WERI-Rb-1 (cell line): ENCODE measurements around the gene CFAP43.

Experiments used
- DNase-seq: peaks from one replicate; pipeline ENCODE4 v3.0.0-alpha.2; 2020
- H3K27ac ChIP-seq: fragments of 250-450 bp; sonication (Bioruptor Pico); 2 replicates; pipeline ENCODE4 v1.5.1; 2020; ENCODE audit warnings: mild to moderate bottlenecking, moderate library complexity
- H3K27me3 ChIP-seq: fragments of 250-450 bp; sonication (Bioruptor Pico); 2 replicates; pipeline ENCODE4 v1.5.1; 2021; ENCODE audit warnings: mild to moderate bottlenecking, low read depth, moderate library complexity; ENCODE audit not compliant: insufficient read depth, severe bottlenecking
- H3K36me3 ChIP-seq: fragments of 250-450 bp; sonication (Bioruptor Pico); 2 replicates; pipeline ENCODE4 v1.5.1; 2020; ENCODE audit warnings: mild to moderate bottlenecking, moderate library complexity
- H3K4me3 ChIP-seq: 2 replicates; pipeline ENCODE4 v1.5.1; 2011; ENCODE audit warnings: low read depth, mild to moderate bottlenecking, control low read depth, low read length
- H3K9me3 ChIP-seq: fragments of 250-450 bp; sonication (Bioruptor Pico); 2 replicates; pipeline ENCODE4 v1.5.1; 2021; ENCODE audit warnings: mild to moderate bottlenecking, moderate library complexity; ENCODE audit not compliant: severe bottlenecking
- CTCF ChIP-seq: IDR thresholded peaks from 2 replicates; pipeline ENCODE4 v1.5.1; 2011; ENCODE audit warnings: low read depth, mild to moderate bottlenecking, control low read depth, inconsistent platforms, low read length

Gene CFAP43

GRCh38 chr10:104117839-104118323, 114.3 kb downstream of the CFAP43 start:
- no peak overlapping the region for H3K4me3 ChIP-seq
- H3K27me3 ChIP-seq: no peaks in the 10 kb centered on the region
- no peaks in the 10 kb centered on the region for H3K36me3 ChIP-seq
- no peak for DNase-seq
- H3K9me3 ChIP-seq: no peaks in the 10 kb centered on the region
- H3K27ac ChIP-seq: no peak overlapping the region
- TF ChIP-seq CTCF: no peak

GRCh38 chr10:104113376-104113956, 118.7 kb downstream of the CFAP43 start:
- Histone ChIP-seq H3K27me3 (no peaks in the 10 kb centered on the region), H3K36me3 (no peaks in the 10 kb centered on the region), H3K27ac (no peak overlapping the region), H3K9me3 (no peaks in the 10 kb centered on the region), H3K4me3 (no peak overlapping the region)
- TF ChIP-seq CTCF: no peak
- DNase-seq: no peak

- H3K9me3 ChIP-seq: no peaks in the 10 kb centered on the region
- no peak for DNase-seq
- no peaks in the 10 kb centered on the region for H3K27me3 ChIP-seq
- TF ChIP-seq CTCF: no peak
- no peak overlapping the region for H3K27ac ChIP-seq
- H3K36me3 ChIP-seq: no peaks in the 10 kb centered on the region
- H3K4me3 ChIP-seq: no peak overlapping the region
Observed at GRCh38 chr10:104109908-104110662, 122.1 kb downstream of the CFAP43 start.

GRCh38 chr10:104104926-104105325, 127.2 kb downstream of the CFAP43 start:
- DNase-seq: no peak

GRCh38 chr10:104104418-104104817, 127.7 kb downstream of the CFAP43 start:
- DNase-seq: no peak
- Histone ChIP-seq H3K27ac (no peak overlapping the region), H3K36me3 (no peaks in the 10 kb centered on the region), H3K27me3 (no peaks in the 10 kb centered on the region), H3K4me3 (no peak overlapping the region), H3K9me3 (no peaks in the 10 kb centered on the region)
- TF ChIP-seq CTCF: no peak

More at GRCh38 chr10:104104926-104105325, 127.2 kb downstream of the CFAP43 start:
- H3K27me3 ChIP-seq: no peaks in the 10 kb centered on the region
- H3K36me3 ChIP-seq: no peaks in the 10 kb centered on the region
- H3K9me3 ChIP-seq: no peaks in the 10 kb centered on the region
- H3K4me3 ChIP-seq: no peak overlapping the region
- no peak for TF ChIP-seq CTCF
- no peak overlapping the region for H3K27ac ChIP-seq
